ENCODE measurements around the gene ME3. TPM values are rescaled to one million over a fixed set of nuclear protein-coding genes. Genes with fewer than 3 reads are reported as not detected.

Gene ME3
- total and polyA plus RNA-seq, 2 donors (not counting 1 experiment from before 2014, with no cell fraction given) = 1.3 TPM; not detected in 1

DNA sequence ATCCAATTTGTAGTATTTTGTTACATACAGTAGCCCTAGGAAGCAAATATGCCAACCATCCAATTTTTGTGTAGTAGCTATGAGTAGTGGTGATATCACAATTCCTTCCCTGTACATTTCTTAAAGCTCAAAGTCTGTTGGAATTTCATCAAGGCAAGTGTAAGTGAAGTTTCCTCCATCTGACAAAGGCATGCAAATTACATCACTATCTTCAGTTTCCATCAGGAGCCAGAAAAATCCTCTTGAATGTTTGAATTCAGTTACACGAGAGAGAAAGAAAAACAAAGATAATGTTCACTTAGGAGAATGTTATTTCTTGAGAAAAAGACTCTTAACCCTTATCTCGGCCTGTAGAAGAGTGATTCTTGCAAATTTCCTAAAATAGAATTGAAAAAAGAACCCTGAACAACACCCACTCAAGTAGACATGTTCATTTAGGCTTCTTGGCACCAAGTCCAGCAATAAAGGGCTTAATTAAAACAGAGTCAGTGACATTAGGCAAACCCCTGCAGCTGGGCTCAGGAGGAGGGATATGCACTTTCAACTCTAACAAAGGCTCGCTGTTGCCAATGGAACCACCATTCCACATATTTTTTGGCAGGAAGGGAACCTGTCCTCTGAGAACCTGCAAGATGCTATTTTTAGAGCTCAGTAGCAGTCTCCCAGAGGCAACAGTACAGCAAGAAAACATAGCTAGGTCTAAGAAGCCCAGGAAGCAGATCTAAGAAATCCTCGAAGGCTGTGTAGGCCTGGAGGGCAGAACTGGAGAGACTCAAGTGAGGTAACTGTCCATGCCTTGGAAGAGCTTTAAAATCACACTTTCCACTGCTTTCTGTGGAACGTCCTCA, 153.1 kb downstream of the ME3 start:
- no peak overlapping the region for H3K9ac ChIP-seq (ENCODE audit: low read length)
- no peaks in the 10 kb centered on the region for H3K79me2 ChIP-seq (ENCODE audit: control insufficient read depth, insufficient read depth, low read length)
- H3K4me1 ChIP-seq (ENCODE audit: control insufficient read depth in 2 of 2, insufficient read depth in 2 of 2, low read length in 2 of 2) = peaks cover 5 to 8% of the 10 kb centered on the region in 2 donors
- Mint-ChIP-seq H3K4me1 (peaks cover 9% of the 10 kb centered on the region), H3K4me3 (no peak overlapping the region), H3K27ac (no peak overlapping the region), H3K9me3 (ENCODE audit: insufficient read depth) (peaks cover 3% of the 10 kb centered on the region), H3K27me3 (peaks cover 14% of the 10 kb centered on the region)
- H3K9me3 ChIP-seq (ENCODE audit: control extremely low read depth in 1 of 3, control insufficient read depth in 2 of 3, insufficient read depth in 1 of 3, low read length in 2 of 3) = no peaks in the 10 kb centered on the region
- ChIA-PET CTCF (no interaction called here), POLR2A (no interaction called here)
- H2AFZ ChIP-seq (ENCODE audit: insufficient read depth, low read depth, low read length, poor library complexity, severe bottlenecking) = no peak overlapping the region
- no peak for ATAC-seq (ENCODE audit: low read depth)
- H3K4me2 ChIP-seq (replicated peaks; ENCODE audit: low read depth, low read length, poor library complexity, severe bottlenecking) = no peak overlapping the region
- no peaks in the 10 kb centered on the region for H4K20me1 ChIP-seq (ENCODE audit: control insufficient read depth, insufficient read depth, low read length, poor library complexity, severe bottlenecking)
- intact Hi-C loops (cut with micrococcal nuclease) = no loop called here
- no peaks in the 10 kb centered on the region for H3K36me3 ChIP-seq (replicated peaks in 1 of 2; ENCODE audit: control extremely low read depth in 1 of 2, control insufficient read depth in 1 of 2, extremely low read depth in 1 of 2, insufficient read depth in 2 of 2, low read length in 1 of 2)
- no peak overlapping the region for H3K4me3 ChIP-seq (ENCODE audit: control extremely low read depth in 1 of 5, extremely low read depth in 1 of 5, insufficient read depth in 1 of 5, low read depth in 2 of 5, low read length in 4 of 5)
- WGBS (ENCODE audit: insufficient coverage) = 97% methylated on average over 3 of the region's 5 CpGs
- H3K27ac ChIP-seq (ENCODE audit: low read length in 2 of 2) = no peak overlapping the region
- no peaks in the 10 kb centered on the region for H3K27me3 ChIP-seq (replicated peaks in 1 of 4; ENCODE audit: control extremely low read depth in 1 of 4, control insufficient read depth in 3 of 4, insufficient read depth in 4 of 4, low read length in 3 of 4)
- TF ChIP-seq, protein P1, sequence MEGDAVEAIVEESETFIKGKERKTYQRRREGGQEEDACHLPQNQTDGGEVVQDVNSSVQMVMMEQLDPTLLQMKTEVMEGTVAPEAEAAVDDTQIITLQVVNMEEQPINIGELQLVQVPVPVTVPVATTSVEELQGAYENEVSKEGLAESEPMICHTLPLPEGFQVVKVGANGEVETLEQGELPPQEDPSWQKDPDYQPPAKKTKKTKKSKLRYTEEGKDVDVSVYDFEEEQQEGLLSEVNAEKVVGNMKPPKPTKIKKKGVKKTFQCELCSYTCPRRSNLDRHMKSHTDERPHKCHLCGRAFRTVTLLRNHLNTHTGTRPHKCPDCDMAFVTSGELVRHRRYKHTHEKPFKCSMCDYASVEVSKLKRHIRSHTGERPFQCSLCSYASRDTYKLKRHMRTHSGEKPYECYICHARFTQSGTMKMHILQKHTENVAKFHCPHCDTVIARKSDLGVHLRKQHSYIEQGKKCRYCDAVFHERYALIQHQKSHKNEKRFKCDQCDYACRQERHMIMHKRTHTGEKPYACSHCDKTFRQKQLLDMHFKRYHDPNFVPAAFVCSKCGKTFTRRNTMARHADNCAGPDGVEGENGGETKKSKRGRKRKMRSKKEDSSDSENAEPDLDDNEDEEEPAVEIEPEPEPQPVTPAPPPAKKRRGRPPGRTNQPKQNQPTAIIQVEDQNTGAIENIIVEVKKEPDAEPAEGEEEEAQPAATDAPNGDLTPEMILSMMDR (IDR thresholded peaks at IDR 0.05) = no peak
- no peak for TF ChIP-seq EZH2 (IDR thresholded peaks at IDR 0.05; ENCODE audit: borderline replicate concordance, insufficient read depth, low read depth, low read length, poor library complexity, severe bottlenecking)
- DNase-seq = no peak

DNA sequence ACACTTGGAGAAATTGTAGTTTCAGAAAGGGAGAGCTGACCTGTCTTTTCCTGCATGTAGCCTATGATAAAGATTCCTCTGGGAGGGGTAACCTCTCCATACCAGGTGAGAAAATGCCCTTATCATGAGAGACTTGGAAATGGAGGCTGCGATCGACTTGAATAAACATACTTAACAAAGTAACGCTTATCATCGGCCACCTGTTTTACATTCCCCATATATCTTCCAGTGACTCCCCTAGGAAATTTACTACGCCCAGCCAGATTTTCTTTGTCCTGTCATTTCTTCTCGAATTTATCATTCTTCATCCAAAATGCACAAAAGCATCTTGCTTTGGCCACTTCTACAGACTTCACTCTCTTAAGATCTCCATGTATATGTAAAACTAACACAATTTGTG, 154.2 kb downstream of the ME3 start:
- Mint-ChIP-seq H3K4me3 (no peak overlapping the region), H3K4me1 (peaks cover 17% of the 10 kb centered on the region), H3K9me3 (ENCODE audit: insufficient read depth) (peaks cover 3% of the 10 kb centered on the region), H3K27ac (no peak overlapping the region), H3K27me3 (peaks cover 6% of the 10 kb centered on the region)
- Histone ChIP-seq H3K4me2 (replicated peaks; ENCODE audit: low read depth, low read length, poor library complexity, severe bottlenecking) (no peak overlapping the region), H2AFZ (ENCODE audit: insufficient read depth, low read depth, low read length, poor library complexity, severe bottlenecking) (no peak overlapping the region), H3K4me3 (ENCODE audit: control extremely low read depth in 1 of 5, extremely low read depth in 1 of 5, insufficient read depth in 1 of 5, low read depth in 2 of 5, low read length in 4 of 5) (no peak overlapping the region), H3K27me3 (replicated peaks in 1 of 4; ENCODE audit: control extremely low read depth in 1 of 4, control insufficient read depth in 3 of 4, insufficient read depth in 4 of 4, low read length in 3 of 4) (no peaks in the 10 kb centered on the region), H3K27ac (ENCODE audit: low read length in 2 of 2) (no peak overlapping the region), H3K9ac (ENCODE audit: low read length) (no peak overlapping the region), H3K9me3 (ENCODE audit: control extremely low read depth in 1 of 3, control insufficient read depth in 2 of 3, insufficient read depth in 1 of 3, low read length in 2 of 3) (no peaks in the 10 kb centered on the region), H4K20me1 (ENCODE audit: control insufficient read depth, insufficient read depth, low read length, poor library complexity, severe bottlenecking) (no peaks in the 10 kb centered on the region), H3K79me2 (ENCODE audit: control insufficient read depth, insufficient read depth, low read length) (no peaks in the 10 kb centered on the region), H3K36me3 (replicated peaks in 1 of 2; ENCODE audit: control extremely low read depth in 1 of 2, control insufficient read depth in 1 of 2, extremely low read depth in 1 of 2, insufficient read depth in 2 of 2, low read length in 1 of 2) (no peaks in the 10 kb centered on the region), H3K4me1 (ENCODE audit: control insufficient read depth in 2 of 2, insufficient read depth in 2 of 2, low read length in 2 of 2) (peaks cover 16 to 18% of the 10 kb centered on the region in 2 donors)
- ChIA-PET POLR2A (no interaction called here), CTCF (no interaction called here)
- DNase-seq = no peak
- ATAC-seq (ENCODE audit: low read depth) = no peak
- no peak for TF ChIP-seq EZH2 (IDR thresholded peaks at IDR 0.05; ENCODE audit: borderline replicate concordance, insufficient read depth, low read depth, low read length, poor library complexity, severe bottlenecking)
- TF ChIP-seq, protein P1 (IDR thresholded peaks at IDR 0.05) = no peak
- WGBS (ENCODE audit: insufficient coverage) = 97% methylated on average over 5 of the region's 6 CpGs
- intact Hi-C loops (cut with micrococcal nuclease) = no loop called here
